Lung (tissue), 12 donors: Measurements from ENCODE around the gene GFOD1. TPM values are rescaled to one million over a fixed set of nuclear protein-coding genes. Genes with fewer than 3 reads are reported as not detected.
A peak's percentile ranks its signal among the peaks of the same experiment; 100 is the strongest.

Experiments
- ATAC-seq: fragments of 200-7000 bp; cut with Tn5 transposase; one replicate; pipeline ENCODE4 v1.9.1; 2020; ENCODE audit warnings: moderate number of reproducible peaks; ENCODE audit not compliant: insufficient read depth, low FRiP score
- DNase-seq, 3 donors: peaks; one replicate each; pipeline ENCODE4 v3.0.0-alpha.2; 2013 to 2017
- H3K27ac ChIP-seq, 2 donors: one replicate each; pipeline ENCODE4 v1.5.1; 2013; ENCODE audit warnings: mild to moderate bottlenecking in 2 of 2, moderate library complexity in 2 of 2, control low read depth in 1 of 2, inconsistent platforms in 1 of 2, low read depth in 1 of 2, low read length in 1 of 2
- H3K27me3 ChIP-seq, 3 donors: one replicate each; pipeline ENCODE4 v1.5.1; 2013; ENCODE audit warnings: low read length in 2 of 3; ENCODE audit not compliant: control insufficient read depth in 3 of 3, insufficient read depth in 3 of 3
- H3K36me3 ChIP-seq, 4 donors: one replicate each; pipeline ENCODE4 v1.5.1; 2013; ENCODE audit warnings: low read length in 4 of 4, mild to moderate bottlenecking in 1 of 4, moderate library complexity in 1 of 4; ENCODE audit not compliant: control insufficient read depth in 4 of 4, insufficient read depth in 4 of 4
- H3K4me1 ChIP-seq, 5 donors: one replicate each; pipeline ENCODE4 v1.5.1; 2013; ENCODE audit warnings: low read length in 5 of 5, mild to moderate bottlenecking in 2 of 5, moderate library complexity in 1 of 5; ENCODE audit not compliant: control insufficient read depth in 5 of 5, insufficient read depth in 5 of 5
- H3K4me3 ChIP-seq: one replicate; pipeline ENCODE4 v1.5.1; 2013; ENCODE audit warnings: mild to moderate bottlenecking, control low read depth, moderate library complexity
- H3K9ac ChIP-seq, 2 donors: one replicate each; pipeline ENCODE4 v1.5.1; 2013; ENCODE audit warnings: low read length in 2 of 2, control low read depth in 1 of 2; ENCODE audit not compliant: insufficient read depth in 1 of 2
- H3K9me3 ChIP-seq, 4 donors: one replicate each; pipeline ENCODE4 v1.5.1; 2013; ENCODE audit warnings: low read length in 3 of 4, mild to moderate bottlenecking in 1 of 4, moderate library complexity in 1 of 4; ENCODE audit not compliant: control insufficient read depth in 4 of 4, insufficient read depth in 3 of 4
- CTCF ChIP-seq: IDR thresholded peaks from 2 replicates; pipeline ENCODE4 v1.5.1; 2012; ENCODE audit warnings: mild to moderate bottlenecking; ENCODE audit errors: control extremely low read depth, extremely low read depth
- WGBS, 2 donors: extraction: QIAGEN DNeasy Blood & Tissue Kit; methylation state at CpG; one replicate each; pipeline ENCODE4 v1.1.7; 2013; 5-methylcytosine and 5-hydroxymethylcytosine counted together
- polyA plus RNA-seq, 2 donors: library from polyadenylated mRNA; stranded (reverse); fragments of 200-250 nt; gene quantifications; one replicate each; pipeline ENCODE4 v1.2.1, GENCODE V29; 2013
- total RNA-seq, 2 donors: library from RNA; depleted of rRNA in 1 of 2; stranded (reverse); fragments of >200 nt in 1 of 2; gene quantifications; one replicate each; pipeline ENCODE4 v1.2.1, GENCODE V29; 2014 to 2021
- donor health status: control.
- donor health status: control.
- donor health status: Bipolar disorder and iron deficiency.
- donor health status: healthy.
- donor health status: DM: yes; HTN: yes; CAD: no.

The GFOD1 gene
- total and polyA plus RNA-seq, 4 donors = 4.0 to 22.8 (median 7.9) TPM

GRCh38 chr6:13431059-13431656, 56.2 kb downstream of the GFOD1 start:
- 84 to 93% methylated on average over 6 of the region's 6 CpGs for WGBS, 2 donors
- ATAC-seq = no peak
- H3K4me1 ChIP-seq = peaks cover 13 to 44% (median 23%) of the 10 kb centered on the region in 5 donors

DNA sequence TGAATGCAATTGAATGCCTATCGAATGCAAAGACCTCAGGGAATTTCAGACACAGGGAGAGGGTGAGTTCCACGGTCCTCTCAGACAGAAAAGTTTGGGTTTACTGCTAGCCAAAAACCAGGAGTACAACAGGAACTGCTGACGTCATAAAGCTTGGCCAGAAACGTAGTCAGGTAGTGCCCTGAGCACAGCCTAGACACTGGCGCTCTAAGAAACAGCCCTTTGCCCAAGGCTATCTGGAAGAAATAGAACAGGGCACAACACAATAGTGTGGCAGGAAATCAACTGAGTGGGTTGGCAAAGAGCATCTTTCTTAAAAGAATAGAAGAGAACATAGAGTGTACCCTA, 58.0 kb downstream of the GFOD1 start:
- DNase-seq (no peak), ATAC-seq (no peak)
- no peak overlapping the region for H3K4me3 ChIP-seq
- peaks cover 21 to 51% (median 25%) of the 10 kb centered on the region in 5 donors for H3K4me1 ChIP-seq
- peak overlapping the region in 1 of 2 donors; percentile 55 for H3K27ac ChIP-seq
- H3K36me3 ChIP-seq = no peaks in the 10 kb centered on the region
- no peak overlapping the region for H3K9ac ChIP-seq
- no peaks in the 10 kb centered on the region for H3K9me3 ChIP-seq
- no peak for TF ChIP-seq CTCF
- no peaks in the 10 kb centered on the region for H3K27me3 ChIP-seq
- WGBS, 2 donors = 64 to 67% methylated on average over 5 of the region's 5 CpGs

More at GRCh38 chr6:13431059-13431656, 56.2 kb downstream of the GFOD1 start:
- Histone ChIP-seq H3K9me3 (no peaks in the 10 kb centered on the region), H3K9ac (no peak overlapping the region), H3K27me3 (no peaks in the 10 kb centered on the region), H3K36me3 (no peaks in the 10 kb centered on the region), H3K4me3 (no peak overlapping the region), H3K27ac (no peak overlapping the region)
- TF ChIP-seq CTCF = no peak
- DNase-seq = no peak

GRCh38 chr6:13428583-13429405, 58.6 kb downstream of the GFOD1 start:
- Histone ChIP-seq H3K27ac (peak overlapping the region in 1 of 2 donors; percentile 55), H3K4me1 (peaks cover 21 to 56% (median 25%) of the 10 kb centered on the region in 5 donors), H3K4me3 (no peak overlapping the region), H3K9me3 (no peaks in the 10 kb centered on the region), H3K27me3 (no peaks in the 10 kb centered on the region), H3K36me3 (no peaks in the 10 kb centered on the region), H3K9ac (no peak overlapping the region)
- ATAC-seq (no peak), DNase-seq (no peak)
- 68 to 69% methylated on average over 13 of the region's 13 CpGs for WGBS, 2 donors
- TF ChIP-seq CTCF = no peak
